B cell (primary cell): ENCODE results near the gene ATP5PB. TPM values are rescaled to one million over a fixed set of nuclear protein-coding genes. Genes with fewer than 3 reads are reported as not detected.

ENCODE experiments used
- ATAC-seq: fragments of 200-7000 bp; cut with Tn5 transposase; one replicate; pipeline ENCODE4 v1.10.0; 2021; ENCODE audit warnings: low read depth, mild to moderate bottlenecking, moderate number of reproducible peaks, moderate library complexity
- CTCF ChIA-PET: fragments of 350-600 bp; sonication (Branson Sonifier 250); formaldehyde crosslinking; loops from one replicate; lab custom pipeline; 2021; ENCODE audit warnings: antibody characterized with exemption, inconsistent platforms; lab: Charles Lee
- POLR2A ChIA-PET: fragments of 350-600 bp; sonication (Branson Sonifier 250); formaldehyde crosslinking; loops from one replicate; lab custom pipeline; 2021; ENCODE audit warnings: antibody characterized with exemption; lab: Charles Lee
- DNase-seq: peaks from one replicate; pipeline ENCODE4 v3.0.0; 2013
- H2AFZ ChIP-seq: 2 replicates; pipeline ENCODE4 v1.6.1; 2012; ENCODE audit warnings: mild to moderate bottlenecking, low read depth, low read length; ENCODE audit not compliant: insufficient read depth, poor library complexity, severe bottlenecking
- H3K27ac ChIP-seq, 2 donors: 1 replicate in 1 of 2; 2 replicates in 1 of 2; pipeline ENCODE4 v1.5.1; 2012 to 2013; ENCODE audit warnings: low read length in 2 of 2, mild to moderate bottlenecking in 2 of 2, moderate library complexity in 1 of 2
- H3K27me3 ChIP-seq, 4 experiments: fragments of 200-600 bp in 1 of 4; sonication (generic) in 1 of 4; replicated peaks in 1 of 4; 1 replicate in 2 of 4; 2 replicates in 2 of 4; pipeline versions ENCODE4 v1.6.1 to v1.7.0; 2013 to 2016; ENCODE audit warnings: low read length in 3 of 4, mild to moderate bottlenecking in 2 of 4, mixed read lengths in 1 of 4, moderate library complexity in 1 of 4; ENCODE audit not compliant: insufficient read depth in 4 of 4, control insufficient read depth in 3 of 4; ENCODE audit errors: control extremely low read depth in 1 of 4
- H3K36me3 ChIP-seq, 2 experiments: replicated peaks in 1 of 2; 1 replicate in 1 of 2; 2 replicates in 1 of 2; pipeline versions ENCODE4 v1.6.1 to v1.7.1; 2013; ENCODE audit warnings: low read length in 1 of 2; ENCODE audit not compliant: insufficient read depth in 2 of 2, control insufficient read depth in 1 of 2; ENCODE audit errors: control extremely low read depth in 1 of 2, extremely low read depth in 1 of 2
- H3K4me1 ChIP-seq, 2 donors: fragments of 200-600 bp in 1 of 2; sonication (generic) in 1 of 2; 1 replicate in 1 of 2; 2 replicates in 1 of 2; pipeline versions ENCODE4 v1.5.1 to v1.6.1; 2013 to 2017; ENCODE audit warnings: low read length in 2 of 2; ENCODE audit not compliant: control insufficient read depth in 2 of 2, insufficient read depth in 2 of 2
- H3K4me2 ChIP-seq: replicated peaks from 2 replicates; pipeline ENCODE3; 2012; ENCODE audit warnings: mild to moderate bottlenecking, low read depth, low read length; ENCODE audit not compliant: poor library complexity, severe bottlenecking
- H3K4me3 ChIP-seq, 5 experiments: fragments of 200-600 bp in 1 of 5; sonication (generic) in 1 of 5; 1 replicate in 3 of 5; 2 replicates in 2 of 5; pipeline versions ENCODE4 v1.5.1 to v1.7.0; 2011 to 2016; ENCODE audit warnings: low read length in 4 of 5, mild to moderate bottlenecking in 4 of 5, low read depth in 2 of 5, control low read depth in 1 of 5, moderate library complexity in 1 of 5; ENCODE audit not compliant: insufficient read depth in 1 of 5; ENCODE audit errors: control extremely low read depth in 1 of 5, extremely low read depth in 1 of 5
- H3K79me2 ChIP-seq: fragments of 200-600 bp; sonication (generic); one replicate; pipeline ENCODE4 v1.6.0; 2016; ENCODE audit warnings: low read length; ENCODE audit not compliant: control insufficient read depth, insufficient read depth
- H3K9ac ChIP-seq: fragments of 200-600 bp; sonication (generic); 2 replicates; pipeline ENCODE4 v1.6.1; 2017; ENCODE audit warnings: mild to moderate bottlenecking, low read length, moderate library complexity
- H3K9me3 ChIP-seq, 3 donors: one replicate each; pipeline versions ENCODE4 v1.6.1 to v1.7.1; 2013; ENCODE audit warnings: low read length in 2 of 3; ENCODE audit not compliant: control insufficient read depth in 2 of 3, insufficient read depth in 1 of 3; ENCODE audit errors: control extremely low read depth in 1 of 3
- H4K20me1 ChIP-seq: 2 replicates; pipeline ENCODE4 v1.6.0; 2012; ENCODE audit warnings: mild to moderate bottlenecking, low read length; ENCODE audit not compliant: insufficient read depth, control insufficient read depth, poor library complexity, severe bottlenecking
- H3K27ac Mint-ChIP-seq: one replicate; pipeline ENCODE4 v1.8.0; 2021; ENCODE audit warnings: mixed read lengths
- H3K27me3 Mint-ChIP-seq: one replicate; pipeline ENCODE4 v1.8.0; 2021; ENCODE audit warnings: mixed read lengths
- H3K4me1 Mint-ChIP-seq: one replicate; pipeline ENCODE4 v1.8.0; 2021; ENCODE audit warnings: mixed read lengths
- H3K4me3 Mint-ChIP-seq: one replicate; pipeline ENCODE4 v1.8.0; 2021; ENCODE audit warnings: mixed read lengths
- H3K9me3 Mint-ChIP-seq: one replicate; pipeline ENCODE4 v1.8.0; 2022; ENCODE audit warnings: mixed read lengths; ENCODE audit not compliant: insufficient read depth
- CTCF ChIP-seq: fragments of 200-600 bp; IDR thresholded peaks from one replicate; pipeline ENCODE4 v1.8.0; 2022; ENCODE audit warnings: antibody characterized with exemption, mild to moderate bottlenecking
- EZH2 ChIP-seq: IDR thresholded peaks from 2 replicates; pipeline ENCODE4 v1.6.1; 2012; ENCODE audit warnings: borderline replicate concordance, low read depth, mild to moderate bottlenecking, moderate library complexity, low read length; ENCODE audit not compliant: insufficient read depth, poor library complexity, severe bottlenecking
- WGBS: methylation state at CpG from one replicate; pipeline ENCODE4 v1.1.5; 2013; ENCODE audit warnings: missing lambda C conversion rate; ENCODE audit not compliant: insufficient coverage; 5-methylcytosine and 5-hydroxymethylcytosine counted together
- intact Hi-C: fragments of 100-400 bp; cut with micrococcal nuclease; formaldehyde crosslinking; loops from one replicate; pipeline ENCODE4 v1.10.0; 2022
- polyA plus RNA-seq: library from polyadenylated mRNA; depleted of rRNA; stranded (reverse); fragments of >200 nt; gene quantifications from 2 replicates; pipeline ENCODE4 v1.2.3, GENCODE V29; 2012
- total RNA-seq, 2 donors: library from RNA; stranded (reverse); fragments of 120-200 nt in 1 of 2; gene quantifications; 1 replicate in 1 of 2; 2 replicates in 1 of 2; pipeline versions ENCODE4 v1.2.3 to v1.2.4, GENCODE V29; 2013 to 2022

Gene ATP5PB
- total and polyA plus RNA-seq, 2 donors (not counting 1 experiment from before 2014, with no cell fraction given) = 81.2 to 110 TPM

GRCh38 chr1:111399792-111400610 lies 49.3 kb upstream of the ATP5PB start:
- Histone ChIP-seq H3K9ac (no peak overlapping the region), H4K20me1 (no peaks in the 10 kb centered on the region), H3K27ac (no peak overlapping the region), H3K9me3 (no peaks in the 10 kb centered on the region), H3K27me3 (no peaks in the 10 kb centered on the region), H3K79me2 (no peaks in the 10 kb centered on the region), H3K36me3 (no peaks in the 10 kb centered on the region), H3K4me3 (no peak overlapping the region), H3K4me2 (no peak overlapping the region), H2AFZ (peak overlapping the region; percentile 52), H3K4me1 (peaks cover 12 to 15% of the 10 kb centered on the region in 2 donors)
- no peaks in the 10 kb centered on the region for H3K27me3 Mint-ChIP-seq
- H3K27ac Mint-ChIP-seq = peak overlapping the region; percentile 8
- 36% methylated on average over 4 of the region's 9 CpGs for WGBS
- no peak for ATAC-seq
- peaks cover 5% of the 10 kb centered on the region for H3K9me3 Mint-ChIP-seq
- peaks cover 24% of the 10 kb centered on the region for H3K4me1 Mint-ChIP-seq
- ChIA-PET CTCF (interaction anchor here (0.6 to 4.2 kb wide), 50 partner anchors 9 to 780 kb away, joined by 3 to 62 read pairs (median 4); partner anchors contain the start of gene OVGP1), POLR2A (interaction anchor here (0.6 to 1.0 kb wide), 4 partner anchors 74 to 356 kb away, joined by 3 to 4 read pairs (median 3); partner anchors contain the start of gene DDX20)
- H3K4me3 Mint-ChIP-seq = no peak overlapping the region
- peak; percentile 61 for DNase-seq
- TF ChIP-seq CTCF (peak; percentile 70), EZH2 (no peak)
- intact Hi-C loops = loop anchor here (1.0 kb wide), 3 partner anchors 177 to 368 kb away; no protein-coding TSS in a partner anchor

GRCh38 chr1:111402083-111402482 lies 47.2 kb upstream of the ATP5PB start:
- intact Hi-C loops = no loop called here
- Mint-ChIP-seq H3K4me1 (peaks cover 44% of the 10 kb centered on the region), H3K9me3 (peaks cover 5% of the 10 kb centered on the region), H3K27ac (no peak overlapping the region), H3K4me3 (no peak overlapping the region), H3K27me3 (no peaks in the 10 kb centered on the region)
- no peaks in the 10 kb centered on the region for H3K27me3 ChIP-seq
- TF ChIP-seq CTCF = no peak
- TF ChIP-seq EZH2 = no peak
- H3K4me3 ChIP-seq = no peak overlapping the region
- DNase-seq (no peak), ATAC-seq (no peak)
- 100% methylated on average over 1 of the region's 5 CpGs for WGBS
- no peaks in the 10 kb centered on the region for H3K36me3 ChIP-seq
- H3K4me1 ChIP-seq = peaks cover 30 to 33% of the 10 kb centered on the region in 2 donors
- no peaks in the 10 kb centered on the region for H3K9me3 ChIP-seq
- no peak overlapping the region for H2AFZ ChIP-seq
- no peaks in the 10 kb centered on the region for H4K20me1 ChIP-seq
- no peaks in the 10 kb centered on the region for H3K79me2 ChIP-seq
- no peak overlapping the region for H3K4me2 ChIP-seq
- H3K27ac ChIP-seq = no peak overlapping the region
- CTCF ChIA-PET = interaction anchor here (0.8 to 4.2 kb wide), 12 partner anchors 12 to 619 kb away, joined by 3 to 58 read pairs (median 10); partner anchors contain the start of gene OVGP1
- no peak overlapping the region for H3K9ac ChIP-seq
- POLR2A ChIA-PET = no interaction called here
